Measurements from ENCODE around the gene ZNF496.

DNA sequence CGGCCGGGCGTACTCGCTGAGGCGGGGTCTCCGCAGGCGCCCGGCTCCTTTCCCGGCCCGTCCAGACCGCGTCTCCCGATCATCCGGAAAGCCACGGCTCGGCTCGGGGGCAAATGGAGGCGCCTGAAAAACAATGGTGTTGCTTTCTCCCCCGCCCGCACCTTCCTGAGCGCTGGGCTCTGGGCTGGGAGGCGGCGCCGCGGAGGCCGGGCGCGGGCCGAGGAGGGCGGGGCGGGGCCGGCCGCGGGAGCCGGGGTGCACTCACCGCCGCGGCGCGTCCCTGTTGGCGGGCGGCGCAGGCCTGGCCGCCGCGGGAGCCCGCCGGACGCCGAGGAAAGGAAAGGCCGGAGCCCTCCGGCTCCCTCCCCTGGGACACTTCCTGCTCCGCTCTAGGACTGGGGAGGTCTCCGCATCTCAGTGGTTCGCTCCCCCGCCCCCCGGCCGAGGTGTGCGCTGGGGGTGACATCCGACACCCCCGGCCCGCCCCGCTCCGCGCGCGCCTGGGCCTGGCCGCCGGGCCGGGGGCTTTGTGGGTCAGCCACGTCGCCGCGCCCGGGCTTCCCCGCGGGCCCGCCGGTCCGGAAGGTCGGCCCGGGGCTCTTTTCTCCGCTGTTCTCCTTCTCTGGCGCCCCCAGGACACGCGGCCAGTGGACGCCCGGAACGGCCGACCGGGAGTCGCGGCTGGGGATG is at the start of gene ZNF496:
- TF ChIP-seq, protein P1, sequence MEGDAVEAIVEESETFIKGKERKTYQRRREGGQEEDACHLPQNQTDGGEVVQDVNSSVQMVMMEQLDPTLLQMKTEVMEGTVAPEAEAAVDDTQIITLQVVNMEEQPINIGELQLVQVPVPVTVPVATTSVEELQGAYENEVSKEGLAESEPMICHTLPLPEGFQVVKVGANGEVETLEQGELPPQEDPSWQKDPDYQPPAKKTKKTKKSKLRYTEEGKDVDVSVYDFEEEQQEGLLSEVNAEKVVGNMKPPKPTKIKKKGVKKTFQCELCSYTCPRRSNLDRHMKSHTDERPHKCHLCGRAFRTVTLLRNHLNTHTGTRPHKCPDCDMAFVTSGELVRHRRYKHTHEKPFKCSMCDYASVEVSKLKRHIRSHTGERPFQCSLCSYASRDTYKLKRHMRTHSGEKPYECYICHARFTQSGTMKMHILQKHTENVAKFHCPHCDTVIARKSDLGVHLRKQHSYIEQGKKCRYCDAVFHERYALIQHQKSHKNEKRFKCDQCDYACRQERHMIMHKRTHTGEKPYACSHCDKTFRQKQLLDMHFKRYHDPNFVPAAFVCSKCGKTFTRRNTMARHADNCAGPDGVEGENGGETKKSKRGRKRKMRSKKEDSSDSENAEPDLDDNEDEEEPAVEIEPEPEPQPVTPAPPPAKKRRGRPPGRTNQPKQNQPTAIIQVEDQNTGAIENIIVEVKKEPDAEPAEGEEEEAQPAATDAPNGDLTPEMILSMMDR (IDR thresholded peaks at IDR 0.05): no peak; the same call in 1 of the 2 replicates
- TF ChIP-seq POLR2AphosphoS5 (IDR thresholded peaks at IDR 0.05; ENCODE audit: low read depth, low read length) (no peak), TCF7L2 (IDR thresholded peaks at IDR 0.05; ENCODE audit: low read depth, low read length) (no peak)
- TF ChIP-seq, protein P2, sequence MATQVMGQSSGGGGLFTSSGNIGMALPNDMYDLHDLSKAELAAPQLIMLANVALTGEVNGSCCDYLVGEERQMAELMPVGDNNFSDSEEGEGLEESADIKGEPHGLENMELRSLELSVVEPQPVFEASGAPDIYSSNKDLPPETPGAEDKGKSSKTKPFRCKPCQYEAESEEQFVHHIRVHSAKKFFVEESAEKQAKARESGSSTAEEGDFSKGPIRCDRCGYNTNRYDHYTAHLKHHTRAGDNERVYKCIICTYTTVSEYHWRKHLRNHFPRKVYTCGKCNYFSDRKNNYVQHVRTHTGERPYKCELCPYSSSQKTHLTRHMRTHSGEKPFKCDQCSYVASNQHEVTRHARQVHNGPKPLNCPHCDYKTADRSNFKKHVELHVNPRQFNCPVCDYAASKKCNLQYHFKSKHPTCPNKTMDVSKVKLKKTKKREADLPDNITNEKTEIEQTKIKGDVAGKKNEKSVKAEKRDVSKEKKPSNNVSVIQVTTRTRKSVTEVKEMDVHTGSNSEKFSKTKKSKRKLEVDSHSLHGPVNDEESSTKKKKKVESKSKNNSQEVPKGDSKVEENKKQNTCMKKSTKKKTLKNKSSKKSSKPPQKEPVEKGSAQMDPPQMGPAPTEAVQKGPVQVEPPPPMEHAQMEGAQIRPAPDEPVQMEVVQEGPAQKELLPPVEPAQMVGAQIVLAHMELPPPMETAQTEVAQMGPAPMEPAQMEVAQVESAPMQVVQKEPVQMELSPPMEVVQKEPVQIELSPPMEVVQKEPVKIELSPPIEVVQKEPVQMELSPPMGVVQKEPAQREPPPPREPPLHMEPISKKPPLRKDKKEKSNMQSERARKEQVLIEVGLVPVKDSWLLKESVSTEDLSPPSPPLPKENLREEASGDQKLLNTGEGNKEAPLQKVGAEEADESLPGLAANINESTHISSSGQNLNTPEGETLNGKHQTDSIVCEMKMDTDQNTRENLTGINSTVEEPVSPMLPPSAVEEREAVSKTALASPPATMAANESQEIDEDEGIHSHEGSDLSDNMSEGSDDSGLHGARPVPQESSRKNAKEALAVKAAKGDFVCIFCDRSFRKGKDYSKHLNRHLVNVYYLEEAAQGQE (IDR thresholded peaks at IDR 0.05; ENCODE audit: insufficient read depth in 1 of 2, low read depth in 2 of 2, low read length in 1 of 2): no peak
